K562 (cell line): Measurements from ENCODE around the gene SRPK1. TPM values are rescaled to one million over a fixed set of nuclear protein-coding genes. Genes with fewer than 3 reads are reported as not detected.

Source experiments
- ATAC-seq: fragments of 200-7000 bp; cut with Tn5 transposase; 3 replicates; pipeline ENCODE4 v1.9.1; 2020; ENCODE audit warnings: moderate library complexity
- BruUV-seq: library from RNA; stranded (reverse); fragments of 400-500 nt; replicated peaks from 2 replicates; lab custom pipeline; 2021; lab: Mats Ljungman, UMichigan
- CTCF ChIA-PET: fragments of 300-600 bp; formaldehyde crosslinking; extraction: SDS; loops from one replicate; lab custom pipeline; 2021; ENCODE audit warnings: low intra/inter-chr PET ratio; lab: Yijun Ruan, JAX
- POLR2A ChIA-PET: fragments of 300-600, 350-650 bp; sonication (Branson Sonifier 250); formaldehyde crosslinking; extraction: SDS; loops from one replicate; lab custom pipeline; 2021; ENCODE audit warnings: antibody characterized with exemption, inconsistent platforms; lab: Yijun Ruan, JAX
- DNase-seq, 4 experiments: peaks; one replicate each; pipeline versions ENCODE4 v3.0.0 to v3.0.0-alpha.2; 2011 to 2018; ENCODE audit warnings: low spot score in 3 of 4, mixed read lengths in 3 of 4; ENCODE audit errors: extremely low read depth in 1 of 4
- FAIRE-seq: peaks from 2 replicates; lab custom pipeline; 2011; peaks lifted over from hg19 to GRCh38; lab: Jason Lieb, UNC
- H2AFZ ChIP-seq: 2 replicates; pipeline ENCODE4 v1.6.0; 2011; ENCODE audit warnings: low read depth, low read length, control low read depth, inconsistent platforms
- H3K27ac ChIP-seq: fragments of 200-600 bp; 3 replicates; pipeline ENCODE4 v1.8.0; 2011; ENCODE audit warnings: low read depth, mild to moderate bottlenecking, control low read depth, inconsistent platforms, low read length, moderate library complexity, mixed read lengths; ENCODE audit errors: extremely low read depth
- H3K27me3 ChIP-seq, 2 experiments: fragments of 300-600 bp in 1 of 2; 2 replicates in 1 of 2; 3 replicates in 1 of 2; pipeline versions ENCODE4 v1.6.0 to v1.8.0; 2011; ENCODE audit warnings: inconsistent platforms in 2 of 2, low read length in 2 of 2, mild to moderate bottlenecking in 1 of 2, mixed read lengths in 1 of 2, moderate library complexity in 1 of 2; ENCODE audit not compliant: control insufficient read depth in 2 of 2, insufficient read depth in 2 of 2
- H3K36me3 ChIP-seq: fragments of 300-600 bp; 3 replicates; pipeline ENCODE4 v1.8.0; 2011; ENCODE audit warnings: mild to moderate bottlenecking, low read length, inconsistent platforms; ENCODE audit not compliant: control insufficient read depth, insufficient read depth
- H3K4me1 ChIP-seq, 2 experiments: fragments of 200-600 bp in 1 of 2; replicated peaks in 1 of 2; 2 replicates in 1 of 2; 3 replicates in 1 of 2; pipeline versions ENCODE4 v1.5.1 to v1.8.0; 2011; ENCODE audit warnings: inconsistent platforms in 2 of 2, low read length in 2 of 2, mild to moderate bottlenecking in 1 of 2, mixed read lengths in 1 of 2, moderate library complexity in 1 of 2; ENCODE audit not compliant: control insufficient read depth in 2 of 2, insufficient read depth in 2 of 2
- H3K4me2 ChIP-seq: 2 replicates; pipeline ENCODE4 v1.6.1; 2011; ENCODE audit warnings: low read length, control low read depth, inconsistent platforms, mixed read lengths; ENCODE audit not compliant: insufficient read depth
- H3K4me3 ChIP-seq: fragments of 200-600 bp; sonication (generic), shearing (Covaris generic); 2 replicates; pipeline ENCODE4 v1.5.1; 2016; ENCODE audit warnings: control low read depth, inconsistent platforms
- H3K79me2 ChIP-seq: fragments of 200-600 bp; 3 replicates; pipeline ENCODE4 v1.8.0; 2011; ENCODE audit warnings: low read length, inconsistent platforms; ENCODE audit not compliant: control insufficient read depth, insufficient read depth
- H3K9ac ChIP-seq, 2 experiments: 2 replicates each; pipeline versions ENCODE4 v1.6.0 to v1.6.1; 2011; ENCODE audit warnings: low read depth in 2 of 2, low read length in 2 of 2, control low read depth in 1 of 2, inconsistent platforms in 1 of 2, mild to moderate bottlenecking in 1 of 2, mixed read lengths in 1 of 2; ENCODE audit not compliant: insufficient read depth in 1 of 2
- H3K9me1 ChIP-seq: one replicate; pipeline ENCODE4 v1.6.0; 2011; ENCODE audit warnings: inconsistent platforms, mild to moderate bottlenecking, low read length, moderate library complexity; ENCODE audit not compliant: control insufficient read depth, insufficient read depth
- H3K9me3 ChIP-seq: replicated peaks from 2 replicates; pipeline ENCODE4 v1.5.1; 2011; ENCODE audit warnings: low read depth, low read length, inconsistent platforms; ENCODE audit not compliant: control insufficient read depth, insufficient read depth
- H4K20me1 ChIP-seq: replicated peaks from 2 replicates; pipeline ENCODE4 v1.6.1; 2011; ENCODE audit warnings: low read length, inconsistent platforms, mixed read lengths; ENCODE audit not compliant: control insufficient read depth, insufficient read depth
- BRCA1 ChIP-seq, 2 experiments: fragments of 450-650 bp in 1 of 2; sonication (generic) in 1 of 2; formaldehyde crosslinking in 1 of 2; IDR thresholded peaks; 2 replicates each; pipeline versions ENCODE4 v1.5.0 to v1.6.1; 2017 to 2020; ENCODE audit warnings: mild to moderate bottlenecking in 1 of 2, missing genetic modification reagents in 1 of 2
- CBFA2T2 ChIP-seq: fragments of 450-650 bp; conservative IDR thresholded peaks from 2 replicates; pipeline ENCODE4 v1.6.1; 2017; ENCODE audit warnings: mild to moderate bottlenecking
- CREBBP ChIP-seq: IDR thresholded peaks from one replicate; pipeline ENCODE4 v1.6.1; 2012; ENCODE audit warnings: low read depth, mild to moderate bottlenecking, control low read depth, inconsistent platforms, low read length
- ELF4 ChIP-seq: fragments of 450-650 bp; formaldehyde crosslinking; IDR thresholded peaks from 2 replicates; pipeline ENCODE4 v1.4.0; 2022; ENCODE audit warnings: missing genetic modification characterization
- FOXA1 ChIP-seq: fragments of 450-650 bp; IDR thresholded peaks from 2 replicates; pipeline ENCODE4 v1.6.1; 2016; ENCODE audit warnings: mild to moderate bottlenecking, borderline replicate concordance
- FOXJ3 ChIP-seq: sonication (generic); formaldehyde crosslinking; IDR thresholded peaks from 2 replicates; pipeline ENCODE4 v1.4.0; 2020; ENCODE audit warnings: mild to moderate bottlenecking, missing genetic modification reagents
- JUN ChIP-seq, 2 experiments: sonication (generic) in 1 of 2; formaldehyde crosslinking in 1 of 2; IDR thresholded peaks; 2 replicates each; pipeline versions ENCODE4 v1.6.1 to v1.8.0; 2012 to 2022; ENCODE audit warnings: borderline replicate concordance in 2 of 2, mild to moderate bottlenecking in 2 of 2, improper control_type of control experiment in 1 of 2, low read depth in 1 of 2, low read length in 1 of 2, missing genetic modification reagents in 1 of 2
- KLF10 ChIP-seq: fragments of 250-450 bp; sonication (Bioruptor Pico); IDR thresholded peaks from 2 replicates; pipeline ENCODE4 v1.6.1; 2021; ENCODE audit warnings: matching md5 sums
- MIER1 ChIP-seq: fragments of 450-650 bp; IDR thresholded peaks from 2 replicates; pipeline ENCODE4 v1.6.1; 2016; ENCODE audit warnings: antibody characterized with exemption, mild to moderate bottlenecking, low read depth
- MITF ChIP-seq: IDR thresholded peaks from 2 replicates; pipeline ENCODE4 v1.6.1; 2014; ENCODE audit warnings: antibody characterized with exemption
- MYNN ChIP-seq, 2 experiments: sonication (generic); formaldehyde crosslinking in 1 of 2; IDR thresholded peaks; 2 replicates each; pipeline versions ENCODE4 v1.5.0 to v1.6.1; 2016 to 2020; ENCODE audit warnings: antibody characterized with exemption in 1 of 2, missing genetic modification reagents in 1 of 2
- NONO ChIP-seq, 2 experiments: fragments of 200-400 bp in 1 of 2; fragments of 450-650 bp in 1 of 2; formaldehyde crosslinking in 1 of 2; IDR thresholded peaks; 2 replicates each; pipeline ENCODE4 v1.6.1; 2017; ENCODE audit warnings: low read depth in 2 of 2, mild to moderate bottlenecking in 2 of 2, moderate library complexity in 2 of 2, low read length in 1 of 2
- PML ChIP-seq: IDR thresholded peaks from 2 replicates; pipeline ENCODE4 v1.6.1; 2012; ENCODE audit warnings: low read length, inconsistent platforms
- RUNX1 ChIP-seq: sonication (generic); IDR thresholded peaks from 2 replicates; pipeline ENCODE4 v1.6.1; 2016; ENCODE audit warnings: antibody characterized with exemption, low read depth
- ZBED1 ChIP-seq: IDR thresholded peaks from 2 replicates; pipeline ENCODE4 v1.6.1; 2014
- ZFPM2 ChIP-seq: fragments of 250-450 bp; sonication (Bioruptor Pico); IDR thresholded peaks from 2 replicates; pipeline ENCODE4 v1.5.1; 2022; ENCODE audit warnings: mild to moderate bottlenecking
- WGBS: fragments of 100-300 bp; shearing (Covaris generic); methylation state at CpG from one replicate; pipeline ENCODE4 v1.1.6; 2016; ENCODE audit warnings: low coverage, mixed read lengths; ENCODE audit not compliant: insufficient coverage; ENCODE audit errors: missing lambda C conversion rate; 5-methylcytosine and 5-hydroxymethylcytosine counted together
- in situ Hi-C: fragments of 300-500 bp; cut with MboI; formaldehyde crosslinking; loops from 4 replicates; pipeline ENCODE4 v1.15.0; 2018; ENCODE audit warnings: inconsistent platforms, mixed read lengths
- intact Hi-C: fragments of 100-400 bp; cut with micrococcal nuclease; formaldehyde crosslinking; loops from 2 replicates; pipeline ENCODE4 v1.14.2; 2022
- polyA plus RNA-seq, 8 experiments: library from polyadenylated mRNA; depleted of rRNA in 4 of 8; stranded (reverse) in 5 of 8; unstranded in 3 of 8; fragments of >200 nt; fragmentation: Nextera tagmentation in 2 of 8; fragmentation: Illumina TruSeq in 1 of 8; extraction: Ambion mirVana in 2 of 8; extraction: Trizol in 1 of 8; gene quantifications; 2 replicates each; pipeline versions ENCODE4 v1.2.1 to v1.2.3, GENCODE V29; 2011 to 2014; ENCODE audit warnings: inconsistent platforms in 1 of 8, missing spikeins in 1 of 8
- total RNA-seq, 7 experiments: library from RNA; depleted of rRNA in 6 of 7; stranded (reverse); fragments of >200 nt in 6 of 7; fragmentation: Illumina TruSeq in 2 of 7; extraction: Trizol in 2 of 7; gene quantifications; 2 replicates each; pipeline versions ENCODE4 v1.2.1 to v1.2.3, GENCODE V29; 2011 to 2021; ENCODE audit warnings: low replicate concordance in 1 of 7
- TF ChIP-seq, protein P1 (sequence below), 2 experiments: IDR thresholded peaks in 1 of 2; conservative IDR thresholded peaks in 1 of 2; 2 replicates each; pipeline ENCODE4 v1.6.1; 2016; ENCODE audit warnings: low read depth in 2 of 2, mild to moderate bottlenecking in 1 of 2, missing compliant biosample characterization in 1 of 2, missing genetic modification characterization in 1 of 2, moderate library complexity in 1 of 2

The SRPK1 gene
- total and polyA plus RNA-seq, 9 of the 15 experiments (the other 6 are each of a cell fraction or from before 2014, with no cell fraction given): 99.6 to 185 (median 159) TPM

DNA sequence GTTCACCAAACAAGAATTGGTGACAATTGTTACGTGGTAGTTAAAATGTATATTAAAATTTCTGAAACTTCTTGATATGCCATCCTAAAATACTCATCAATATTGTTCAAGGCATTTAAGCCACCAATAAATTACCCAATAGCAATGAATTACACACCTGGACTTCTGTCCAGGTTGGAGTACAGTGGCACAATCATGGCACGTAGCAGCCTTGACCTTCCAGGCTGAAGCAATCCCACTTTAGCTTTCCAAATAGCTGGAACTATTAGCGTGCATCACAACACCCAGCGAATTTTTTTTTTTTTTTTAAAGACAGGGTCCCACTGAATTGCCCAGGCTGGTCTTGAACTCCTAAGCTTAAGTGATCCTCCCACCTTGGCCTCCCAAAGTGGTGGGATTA lies 17.2 kb downstream of the SRPK1 start:
- ChIA-PET CTCF (no interaction called here), POLR2A (interaction anchor here (0.9 to 2.6 kb wide), 4 partner anchors 7 to 19 kb away, joined by 3 to 8 read pairs (median 4); no protein-coding TSS in a partner anchor)

More for the DNA sequence above, 17.2 kb downstream of the SRPK1 start:
- WGBS: 96% methylated on average over 4 of the region's 4 CpGs
- no peaks in the 10 kb centered on the region for H3K27me3 ChIP-seq
- H3K27ac ChIP-seq: no peak overlapping the region
- H3K9ac ChIP-seq: no peak overlapping the region
- in situ Hi-C loops (no loop called here), intact Hi-C loops (no loop called here)
- no peak overlapping the region for H2AFZ ChIP-seq
- ATAC-seq (no peak), FAIRE-seq (no peak), DNase-seq (no peak)
- no peaks in the 10 kb centered on the region for H3K9me1 ChIP-seq
- H3K79me2 ChIP-seq: peaks cover 98% of the 10 kb centered on the region
- no TSS peak for BruUV-seq
- H3K36me3 ChIP-seq: peaks cover 85% of the 10 kb centered on the region
- no peak overlapping the region for H3K4me3 ChIP-seq
- H3K4me2 ChIP-seq: no peak overlapping the region
- H3K9me3 ChIP-seq: 0 out of 2 replicates have a peak, but pooled peaks cover 3% of the 10 kb centered on the region
- no peak for TF ChIP-seq FOXJ3 (CRISPR knock-in tag)
- no peak for TF ChIP-seq ZBED1
- TF ChIP-seq MITF: no peak
- no peak for TF ChIP-seq BRCA1 (IDR thresholded peaks at IDR 0.05)
- no peak for TF ChIP-seq BRCA1 (CRISPR knock-in tag; IDR thresholded peaks at IDR 0.05)
- no peak for TF ChIP-seq MYNN (IDR thresholded peaks at IDR 0.05)
- no peak for TF ChIP-seq MYNN (CRISPR knock-in tag; IDR thresholded peaks at IDR 0.05)
- no peak for TF ChIP-seq KLF10
- TF ChIP-seq FOXA1: no peak
- TF ChIP-seq CREBBP: no peak
- TF ChIP-seq ZFPM2 (CRISPR knock-in tag): no peak
- no peak for TF ChIP-seq ELF4
- TF ChIP-seq NONO (IDR thresholded peaks at IDR 0.05; ENCODE audit: low read depth in 2 of 2, low read length in 1 of 2): no peak
- TF ChIP-seq, protein P1, sequence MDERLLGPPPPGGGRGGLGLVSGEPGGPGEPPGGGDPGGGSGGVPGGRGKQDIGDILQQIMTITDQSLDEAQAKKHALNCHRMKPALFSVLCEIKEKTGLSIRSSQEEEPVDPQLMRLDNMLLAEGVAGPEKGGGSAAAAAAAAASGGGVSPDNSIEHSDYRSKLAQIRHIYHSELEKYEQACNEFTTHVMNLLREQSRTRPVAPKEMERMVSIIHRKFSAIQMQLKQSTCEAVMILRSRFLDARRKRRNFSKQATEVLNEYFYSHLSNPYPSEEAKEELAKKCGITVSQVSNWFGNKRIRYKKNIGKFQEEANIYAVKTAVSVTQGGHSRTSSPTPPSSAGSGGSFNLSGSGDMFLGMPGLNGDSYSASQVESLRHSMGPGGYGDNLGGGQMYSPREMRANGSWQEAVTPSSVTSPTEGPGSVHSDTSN (CRISPR knock-in tag; IDR thresholded peaks at IDR 0.05; ENCODE audit: low read depth): no peak
- TF ChIP-seq, protein P1 (tag; conservative IDR thresholded peaks at IDR 0.05; ENCODE audit: low read depth): no peak
- TF ChIP-seq MIER1: no peak
- TF ChIP-seq JUN (IDR thresholded peaks at IDR 0.05; ENCODE audit: borderline replicate concordance, low read depth, low read length): no peak
- TF ChIP-seq JUN (CRISPR knock-in tag; IDR thresholded peaks at IDR 0.05; ENCODE audit: borderline replicate concordance): no peak
- TF ChIP-seq PML: no peak
- no peak for TF ChIP-seq CBFA2T2
- no peak for TF ChIP-seq RUNX1
- H4K20me1 ChIP-seq: peaks cover 5% of the 10 kb centered on the region; the same call in 1 of the 2 replicates
- no peaks in the 10 kb centered on the region; a peak in 2 of 5 replicates for H3K4me1 ChIP-seq
